Small intestine (tissue), 7 donors: ENCODE measurements around the gene DNAJB6. TPM values are rescaled to one million over a fixed set of nuclear protein-coding genes. Genes with fewer than 3 reads are reported as not detected.
"Not testable (repeated sequence)": the region's sequence is repeated elsewhere in the genome, so short reads cannot be mapped to it uniquely, and the experiment has no call there.

ENCODE experiments used
- DNase-seq, 2 donors: peaks; one replicate each; pipeline versions ENCODE4 v3.0.0 to v3.0.0-alpha.2; 2013
- FAIRE-seq: peaks from 2 replicates; lab custom pipeline; 2012; peaks lifted over from hg19 to GRCh38; lab: Jason Lieb, UNC
- H3K27ac ChIP-seq, 3 donors: one replicate each; pipeline ENCODE4 v1.5.1; 2013; ENCODE audit warnings: low read length in 2 of 3, mild to moderate bottlenecking in 2 of 3, control low read depth in 1 of 3, inconsistent platforms in 1 of 3, low read depth in 1 of 3, moderate library complexity in 1 of 3
- H3K27me3 ChIP-seq, 3 donors: one replicate each; pipeline ENCODE4 v1.6.1; 2013; ENCODE audit warnings: low read length in 3 of 3, inconsistent platforms in 1 of 3; ENCODE audit not compliant: control insufficient read depth in 3 of 3, insufficient read depth in 3 of 3
- H3K36me3 ChIP-seq, 3 donors: one replicate each; pipeline ENCODE4 v1.6.1; 2013; ENCODE audit warnings: low read length in 3 of 3, inconsistent platforms in 1 of 3, low read depth in 1 of 3, mild to moderate bottlenecking in 1 of 3, moderate library complexity in 1 of 3; ENCODE audit not compliant: control insufficient read depth in 3 of 3, insufficient read depth in 2 of 3
- H3K4me1 ChIP-seq, 3 donors: one replicate each; pipeline ENCODE4 v1.6.1; 2013; ENCODE audit warnings: low read length in 2 of 3, inconsistent platforms in 1 of 3, low read depth in 1 of 3, mild to moderate bottlenecking in 1 of 3, moderate library complexity in 1 of 3; ENCODE audit not compliant: control insufficient read depth in 3 of 3, insufficient read depth in 2 of 3
- H3K4me3 ChIP-seq, 3 donors: one replicate each; pipeline ENCODE4 v1.5.1; 2013; ENCODE audit warnings: low read length in 3 of 3, control low read depth in 1 of 3, inconsistent platforms in 1 of 3, low read depth in 1 of 3, mild to moderate bottlenecking in 1 of 3, moderate library complexity in 1 of 3
- H3K9me3 ChIP-seq, 2 donors: one replicate each; pipeline ENCODE4 v1.6.1; 2013; ENCODE audit warnings: low read depth in 1 of 2, low read length in 1 of 2; ENCODE audit not compliant: control insufficient read depth in 2 of 2, insufficient read depth in 1 of 2
- WGBS, 3 donors: extraction: QIAGEN DNeasy Blood & Tissue Kit; methylation state at CpG; one replicate each; pipeline ENCODE4 v1.1.7; 2013; 5-methylcytosine and 5-hydroxymethylcytosine counted together
- polyA plus RNA-seq, 4 donors: library from polyadenylated mRNA; stranded (reverse) in 3 of 4; unstranded in 1 of 4; fragments of 200-250 nt in 3 of 4; fragments of 120-200 nt in 1 of 4; gene quantifications; one replicate each; pipeline versions ENCODE4 v1.2.1 to v1.2.3, GENCODE V29; 2013
- donor health status: healthy with polysubstance abuse.
- donor health status: control.
- donor health status: control.
- donor health status: Bipolar disorder and iron deficiency.
- donor health status: healthy.

The DNAJB6 gene
- polyA plus RNA-seq, 4 donors: 61.7 to 88.1 (median 66.9) TPM

- H3K27ac ChIP-seq: no peak overlapping the region
- H3K9me3 ChIP-seq: no peaks in the 10 kb centered on the region
- no peaks in the 10 kb centered on the region for H3K4me1 ChIP-seq
- no peaks in the 10 kb centered on the region for H3K36me3 ChIP-seq
- H3K4me3 ChIP-seq: no peak overlapping the region
- DNase-seq (no peak), FAIRE-seq (no peak)
- WGBS, 3 donors: 75 to 85% (median 79%) methylated on average over 7 of the region's 7 CpGs
- H3K27me3 ChIP-seq: no peaks in the 10 kb centered on the region
These were observed 23.9 kb upstream of the DNAJB6 start for GRCh38 chr7:157312941-157313340.

- H3K4me3 ChIP-seq: no peak overlapping the region
These were observed 23.2 kb upstream of the DNAJB6 start for GRCh38 chr7:157313645-157314044.

GRCh38 chr7:157318015-157318706 lies 18.6 kb upstream of the DNAJB6 start:
- H3K9me3 ChIP-seq: no peaks in the 10 kb centered on the region
- no peak overlapping the region for H3K4me3 ChIP-seq
- H3K36me3 ChIP-seq: no peaks in the 10 kb centered on the region
- no peaks in the 10 kb centered on the region for H3K4me1 ChIP-seq
- DNase-seq (no peak), FAIRE-seq (no peak)
- H3K27ac ChIP-seq: no peak overlapping the region
- H3K27me3 ChIP-seq: no peaks in the 10 kb centered on the region
- WGBS, 3 donors: 60 to 63% (median 62%) methylated on average over 13 to 14 of the region's 14 CpGs

More at GRCh38 chr7:157313645-157314044, 23.2 kb upstream of the DNAJB6 start:
- no peaks in the 10 kb centered on the region for H3K27me3 ChIP-seq
- DNase-seq (no peak), FAIRE-seq (no peak)
- H3K36me3 ChIP-seq: no peaks in the 10 kb centered on the region
- 93 to 95% (median 93%) methylated on average over 15 of the region's 15 CpGs for WGBS, 3 donors
- no peaks in the 10 kb centered on the region for H3K4me1 ChIP-seq
- no peaks in the 10 kb centered on the region for H3K9me3 ChIP-seq
- no peak overlapping the region for H3K27ac ChIP-seq

GRCh38 chr7:157320608-157320980 lies 16.2 kb upstream of the DNAJB6 start:
- no peak for DNase-seq
- H3K4me1 ChIP-seq: no peaks in the 10 kb centered on the region
- H3K9me3 ChIP-seq: no peaks in the 10 kb centered on the region
- no peak overlapping the region for H3K4me3 ChIP-seq
- H3K36me3 ChIP-seq: no peaks in the 10 kb centered on the region
- WGBS, 3 donors: 80 to 82% (median 81%) methylated on average over 4 of the region's 4 CpGs
- no peak overlapping the region for H3K27ac ChIP-seq
- FAIRE-seq: no peak
- H3K27me3 ChIP-seq: no peaks in the 10 kb centered on the region

- no peaks in the 10 kb centered on the region for H3K36me3 ChIP-seq
- no peak overlapping the region for H3K27ac ChIP-seq
- WGBS, 3 donors: 81 to 91% (median 85%) methylated on average over 4 of the region's 4 CpGs
- H3K9me3 ChIP-seq: no peaks in the 10 kb centered on the region
- no peaks in the 10 kb centered on the region for H3K27me3 ChIP-seq
- no peak overlapping the region for H3K4me3 ChIP-seq
- H3K4me1 ChIP-seq: no peaks in the 10 kb centered on the region
- FAIRE-seq (no peak), DNase-seq (no peak)
These were observed 13.4 kb upstream of the DNAJB6 start for GRCh38 chr7:157323401-157323800.

GRCh38 chr7:157329447-157329846 lies 7.4 kb upstream of the DNAJB6 start:
- DNase-seq (no peak), FAIRE-seq (no peak)
- Histone ChIP-seq H3K9me3 (no peaks in the 10 kb centered on the region), H3K4me1 (no peaks in the 10 kb centered on the region), H3K4me3 (no peak overlapping the region), H3K27ac (no peak overlapping the region), H3K36me3 (no peaks in the 10 kb centered on the region), H3K27me3 (peaks cover 0 to 7% (median 0%) of the 10 kb centered on the region in 3 donors)
- 73 to 83% (median 80%) methylated on average over 12 of the region's 12 CpGs for WGBS, 3 donors

- not testable (repeated sequence) for H3K27ac ChIP-seq, DNase-seq, H3K4me3 ChIP-seq, H3K36me3 ChIP-seq, H3K9me3 ChIP-seq, H3K4me1 ChIP-seq, FAIRE-seq
- 80 to 88% (median 81%) methylated on average over 10 of the region's 10 CpGs for WGBS, 3 donors
- peaks cover 0 to 12% (median 0%) of the 10 kb centered on the region in 3 donors for H3K27me3 ChIP-seq
These were observed 6.2 kb upstream of the DNAJB6 start for GRCh38 chr7:157330567-157330966.

GRCh38 chr7:157331049-157331448 lies 5.8 kb upstream of the DNAJB6 start:
- not testable (repeated sequence) for FAIRE-seq, H3K9me3 ChIP-seq, DNase-seq, H3K4me1 ChIP-seq, H3K27ac ChIP-seq, H3K4me3 ChIP-seq, H3K36me3 ChIP-seq
- peaks cover 0 to 12% (median 0%) of the 10 kb centered on the region in 3 donors for H3K27me3 ChIP-seq
- 69 to 75% (median 73%) methylated on average over 7 of the region's 7 CpGs for WGBS, 3 donors

GRCh38 chr7:157335236-157335635 lies 1.6 kb upstream of the DNAJB6 start:
- Histone ChIP-seq H3K27ac (no peak overlapping the region), H3K36me3 (no peaks in the 10 kb centered on the region), H3K27me3 (peaks cover 0 to 12% (median 0%) of the 10 kb centered on the region in 3 donors), H3K9me3 (peaks cover 0 to 9% of the 10 kb centered on the region in 2 donors), H3K4me1 (peaks cover 4 to 15% (median 5%) of the 10 kb centered on the region in 3 donors), H3K4me3 (no peak overlapping the region)
- FAIRE-seq: no peak
- DNase-seq: no peak
- 84 to 89% (median 86%) methylated on average over 5 of the region's 5 CpGs for WGBS, 3 donors
